Mesenchymal stem cell (in vitro differentiated cells and primary cell): Measurements from ENCODE around the gene CAMSAP3.

Experiments used
- DNase-seq: peaks from one replicate; pipeline ENCODE4 v3.0.0-alpha.2; 2013
- H2AFZ ChIP-seq: one replicate; pipeline ENCODE4 v1.6.1; 2013; ENCODE audit warnings: low read depth, mild to moderate bottlenecking, control low read depth, inconsistent platforms, low read length, moderate library complexity
- H2AK5ac ChIP-seq: 2 replicates; pipeline ENCODE4 v1.6.1; 2013; ENCODE audit warnings: low read length, moderate library complexity, mild to moderate bottlenecking, inconsistent platforms; ENCODE audit not compliant: severe bottlenecking
- H2BK120ac ChIP-seq: one replicate; pipeline ENCODE4 v1.6.1; 2013; ENCODE audit warnings: low read depth, mild to moderate bottlenecking, inconsistent platforms, low read length, moderate library complexity
- H2BK12ac ChIP-seq, 2 experiments: one replicate each; pipeline ENCODE4 v1.6.1; 2013; ENCODE audit warnings: inconsistent platforms in 2 of 2, low read length in 2 of 2, mild to moderate bottlenecking in 2 of 2, moderate library complexity in 2 of 2, control low read depth in 1 of 2
- H2BK15ac ChIP-seq: one replicate; pipeline ENCODE4 v1.6.1; 2013; ENCODE audit warnings: mild to moderate bottlenecking, low read depth, inconsistent platforms; ENCODE audit not compliant: poor library complexity, severe bottlenecking
- H2BK5ac ChIP-seq: 2 replicates; pipeline ENCODE4 v1.6.1; 2013; ENCODE audit warnings: low read depth, mild to moderate bottlenecking, low read length, control low read depth, inconsistent platforms; ENCODE audit not compliant: poor library complexity, severe bottlenecking
- H3K14ac ChIP-seq, 2 experiments: one replicate each; pipeline ENCODE4 v1.6.1; 2013; ENCODE audit warnings: inconsistent platforms in 2 of 2, low read length in 2 of 2, control low read depth in 1 of 2, mild to moderate bottlenecking in 1 of 2, moderate library complexity in 1 of 2
- H3K18ac ChIP-seq, 2 experiments: one replicate each; pipeline ENCODE4 v1.6.1; 2013; ENCODE audit warnings: inconsistent platforms in 2 of 2, low read length in 2 of 2, control low read depth in 1 of 2, low read depth in 1 of 2, mild to moderate bottlenecking in 1 of 2
- H3K23ac ChIP-seq, 2 experiments: one replicate each; pipeline ENCODE4 v1.6.1; 2013; ENCODE audit warnings: inconsistent platforms in 2 of 2, low read length in 2 of 2, mild to moderate bottlenecking in 2 of 2, moderate library complexity in 2 of 2, control low read depth in 1 of 2
- H3K27ac ChIP-seq: 2 replicates; pipeline ENCODE4 v1.5.1; 2013; ENCODE audit warnings: mild to moderate bottlenecking, moderate library complexity, low read length, control low read depth, inconsistent platforms; ENCODE audit not compliant: poor library complexity, severe bottlenecking
- H3K27me3 ChIP-seq, 2 experiments: 2 replicates each; pipeline versions ENCODE4 v1.6.1 to v1.7.0; 2013; ENCODE audit warnings: low read length in 2 of 2, mild to moderate bottlenecking in 2 of 2, moderate library complexity in 2 of 2, control low read depth in 1 of 2, inconsistent platforms in 1 of 2; ENCODE audit not compliant: control insufficient read depth in 1 of 2, insufficient read depth in 1 of 2
- H3K36me3 ChIP-seq, 2 experiments: 2 replicates each; pipeline versions ENCODE4 v1.6.1 to v1.7.0; 2013; ENCODE audit warnings: low read length in 2 of 2, control low read depth in 1 of 2, inconsistent platforms in 1 of 2, low read depth in 1 of 2, mild to moderate bottlenecking in 1 of 2; ENCODE audit not compliant: insufficient read depth in 2 of 2, control insufficient read depth in 1 of 2
- H3K4ac ChIP-seq, 2 experiments: one replicate each; pipeline ENCODE4 v1.6.1; 2013; ENCODE audit warnings: inconsistent platforms in 2 of 2, low read length in 2 of 2, mild to moderate bottlenecking in 2 of 2, moderate library complexity in 2 of 2, control low read depth in 1 of 2, low read depth in 1 of 2
- H3K4me1 ChIP-seq: 2 replicates; pipeline ENCODE4 v1.6.1; 2013; ENCODE audit warnings: low read depth, low read length, control low read depth; ENCODE audit not compliant: control insufficient read depth, insufficient read depth
- H3K4me2 ChIP-seq: 2 replicates; pipeline ENCODE4 v1.6.1; 2013; ENCODE audit warnings: low read length, mild to moderate bottlenecking, inconsistent platforms; ENCODE audit not compliant: poor library complexity, severe bottlenecking
- H3K4me3 ChIP-seq, 2 experiments: 2 replicates each; pipeline versions ENCODE4 v1.5.1 to v1.7.0; 2013; ENCODE audit warnings: low read length in 2 of 2, mild to moderate bottlenecking in 2 of 2, control low read depth in 1 of 2, low read depth in 1 of 2; ENCODE audit not compliant: insufficient read depth in 1 of 2
- H3K79me1 ChIP-seq: replicated peaks from 2 replicates; pipeline ENCODE4 v1.6.1; 2013; ENCODE audit warnings: mild to moderate bottlenecking, control low read depth, low read length, inconsistent platforms; ENCODE audit not compliant: poor library complexity, severe bottlenecking
- H3K9ac ChIP-seq: 2 replicates; pipeline ENCODE4 v1.7.0; 2013; ENCODE audit warnings: mild to moderate bottlenecking, low read length, moderate library complexity
- H3K9me3 ChIP-seq: 2 replicates; pipeline ENCODE4 v1.7.0; 2013; ENCODE audit warnings: mild to moderate bottlenecking, low read length; ENCODE audit not compliant: control insufficient read depth
- H4K8ac ChIP-seq: one replicate; pipeline ENCODE4 v1.6.1; 2013; ENCODE audit warnings: inconsistent platforms, mild to moderate bottlenecking, low read length, moderate library complexity
- H4K91ac ChIP-seq: one replicate; pipeline ENCODE4 v1.6.1; 2013; ENCODE audit warnings: mild to moderate bottlenecking, low read length, inconsistent platforms
- WGBS: methylation state at CpG from one replicate; pipeline ENCODE4 v1.1.7; 2013; ENCODE audit warnings: mixed read lengths; 5-methylcytosine and 5-hydroxymethylcytosine counted together

The CAMSAP3 gene

DNA sequence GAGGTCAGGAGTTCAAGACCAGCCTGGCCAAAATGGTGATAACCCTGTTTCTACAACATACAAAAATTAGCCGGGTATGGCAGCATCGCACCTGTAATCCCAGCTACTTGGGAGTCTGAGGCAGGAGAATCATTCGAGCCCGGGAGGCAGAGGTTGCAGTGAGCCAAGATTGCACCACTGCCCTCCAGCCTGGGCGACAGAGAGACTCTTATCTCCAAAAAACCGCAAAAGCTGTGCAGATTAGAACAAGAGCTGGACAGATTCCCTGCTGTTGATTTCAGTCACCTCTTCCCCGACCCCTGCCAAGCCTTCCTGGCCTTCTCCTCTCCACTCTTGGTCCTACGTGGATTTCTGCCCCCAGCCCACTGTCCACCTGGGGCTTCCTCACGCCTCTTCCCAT lies 8.3 kb downstream of the CAMSAP3 start:
- H3K27ac ChIP-seq = no peak overlapping the region
- H3K23ac ChIP-seq = no peak overlapping the region
- H3K18ac ChIP-seq = no peak overlapping the region
- H3K27me3 ChIP-seq = peaks cover 5 to 25% of the 10 kb centered on the region in 2 experiments
- H4K8ac ChIP-seq = no peak overlapping the region
- no peak overlapping the region for H3K9ac ChIP-seq
- no peak overlapping the region for H3K4ac ChIP-seq
- DNase-seq = no peak
- no peaks in the 10 kb centered on the region for H3K4me1 ChIP-seq
- H3K36me3 ChIP-seq = no peaks in the 10 kb centered on the region
- no peak overlapping the region for H3K14ac ChIP-seq
- no peak overlapping the region for H2BK15ac ChIP-seq
- H2BK12ac ChIP-seq = no peak overlapping the region
- H2AFZ ChIP-seq = no peak overlapping the region
- WGBS = 86% methylated on average over 9 of the region's 9 CpGs
- no peak overlapping the region for H4K91ac ChIP-seq
- H2BK5ac ChIP-seq = no peak overlapping the region
- no peak overlapping the region for H3K4me2 ChIP-seq
- H3K79me1 ChIP-seq = no peaks in the 10 kb centered on the region
- no peaks in the 10 kb centered on the region for H3K9me3 ChIP-seq
- no peak overlapping the region for H2BK120ac ChIP-seq
- H2AK5ac ChIP-seq = no peak overlapping the region
- no peak overlapping the region for H3K4me3 ChIP-seq

DNA sequence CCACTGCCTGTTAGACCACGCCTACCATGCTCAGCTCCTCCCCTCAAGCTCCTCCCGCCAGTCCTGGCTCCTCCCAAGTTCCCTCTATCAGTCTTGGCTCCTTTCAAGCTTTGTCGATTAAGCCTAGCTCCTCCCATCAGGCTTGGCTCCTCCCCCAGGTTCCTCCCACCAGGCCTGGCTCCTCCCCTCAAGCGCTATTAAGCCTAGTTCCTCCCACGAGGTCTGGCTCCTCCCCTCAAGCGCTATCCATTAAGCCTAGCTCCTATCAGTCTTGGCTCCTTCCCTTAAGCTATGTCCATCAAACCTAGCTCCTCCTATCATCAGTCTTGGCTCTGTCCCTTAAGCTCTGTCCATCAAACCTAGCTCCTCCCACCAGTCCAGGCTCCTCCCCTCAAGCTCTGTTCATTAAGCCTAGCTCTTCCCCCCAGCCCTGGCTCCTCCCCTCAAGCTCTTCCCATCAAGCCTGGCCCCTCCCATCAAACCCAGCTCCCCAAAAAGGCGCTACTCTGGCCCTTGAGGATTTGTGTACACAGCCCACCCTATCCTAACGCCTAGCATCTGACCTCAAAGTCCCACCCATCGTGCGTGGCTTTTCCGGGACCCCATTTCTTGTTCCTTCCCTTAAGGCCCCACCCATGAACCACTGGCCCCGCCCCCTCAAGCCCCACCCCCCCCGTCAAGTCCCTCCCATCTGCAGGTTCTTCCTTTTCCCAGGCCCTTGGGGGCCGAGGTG lies 10.0 kb downstream of the CAMSAP3 start:
- no peak overlapping the region for H3K4me3 ChIP-seq
- H3K27me3 ChIP-seq = peaks cover 5 to 25% of the 10 kb centered on the region in 2 experiments
- H3K18ac ChIP-seq = no peak overlapping the region
- no peaks in the 10 kb centered on the region for H3K36me3 ChIP-seq
- H2BK120ac ChIP-seq = no peak overlapping the region
- H4K8ac ChIP-seq = no peak overlapping the region
- no peak overlapping the region for H2AFZ ChIP-seq
- H2BK5ac ChIP-seq = no peak overlapping the region
- no peak overlapping the region for H3K23ac ChIP-seq
- H3K4ac ChIP-seq = no peak overlapping the region
- H3K27ac ChIP-seq = no peak overlapping the region
- H3K4me1 ChIP-seq = no peaks in the 10 kb centered on the region
- H3K9ac ChIP-seq = no peak overlapping the region
- WGBS = 76% methylated on average over 13 of the region's 14 CpGs
- no peak overlapping the region for H3K14ac ChIP-seq
- no peak overlapping the region for H2AK5ac ChIP-seq
- DNase-seq = peak; percentile 14
- no peaks in the 10 kb centered on the region for H3K9me3 ChIP-seq
- no peak overlapping the region for H3K4me2 ChIP-seq
- H2BK15ac ChIP-seq = no peak overlapping the region
- no peaks in the 10 kb centered on the region for H3K79me1 ChIP-seq
- H2BK12ac ChIP-seq = no peak overlapping the region
- H4K91ac ChIP-seq = no peak overlapping the region

DNA sequence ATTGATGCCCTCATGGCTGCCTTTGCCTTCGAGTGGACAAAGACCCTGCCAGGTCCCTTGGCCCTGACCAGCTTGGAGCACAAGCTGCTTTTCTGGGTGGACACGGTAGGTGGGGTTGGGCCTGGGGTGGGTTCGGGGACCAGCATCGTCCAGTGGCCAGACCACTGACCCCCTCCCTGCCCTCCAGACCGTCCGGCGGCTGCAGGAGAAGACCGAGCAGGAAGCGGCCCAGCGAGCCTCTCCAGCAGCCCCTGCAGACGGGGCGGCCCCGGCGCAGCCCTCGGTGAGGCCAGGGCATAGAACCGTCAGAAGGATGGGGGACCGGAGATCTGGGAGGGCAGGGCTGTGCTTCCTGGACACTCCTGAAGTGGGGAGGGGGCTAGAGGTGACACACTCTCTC lies 10.6 kb downstream of the CAMSAP3 start:
- no peak overlapping the region for H2BK120ac ChIP-seq
- no peak overlapping the region for H3K18ac ChIP-seq
- no peak overlapping the region for H4K91ac ChIP-seq
- H4K8ac ChIP-seq = no peak overlapping the region
- DNase-seq = no peak
- 66% methylated on average over 4 of the region's 17 CpGs for WGBS
- H3K4ac ChIP-seq = no peak overlapping the region
- H3K9ac ChIP-seq = no peak overlapping the region
- H2BK15ac ChIP-seq = no peak overlapping the region
- H2BK5ac ChIP-seq = no peak overlapping the region
- H3K4me2 ChIP-seq = no peak overlapping the region
- H2BK12ac ChIP-seq = no peak overlapping the region
- H3K9me3 ChIP-seq = no peaks in the 10 kb centered on the region
- no peak overlapping the region for H3K23ac ChIP-seq
- H3K4me3 ChIP-seq = no peak overlapping the region
- H3K4me1 ChIP-seq = no peaks in the 10 kb centered on the region
- no peak overlapping the region for H3K27ac ChIP-seq
- no peak overlapping the region for H2AK5ac ChIP-seq
- peak overlapping the region in 1 of 2 experiments; percentile 71 for H3K14ac ChIP-seq
- peaks cover 5 to 25% of the 10 kb centered on the region in 2 experiments for H3K27me3 ChIP-seq
- no peaks in the 10 kb centered on the region for H3K79me1 ChIP-seq
- H2AFZ ChIP-seq = no peak overlapping the region
- H3K36me3 ChIP-seq = no peaks in the 10 kb centered on the region

DNA sequence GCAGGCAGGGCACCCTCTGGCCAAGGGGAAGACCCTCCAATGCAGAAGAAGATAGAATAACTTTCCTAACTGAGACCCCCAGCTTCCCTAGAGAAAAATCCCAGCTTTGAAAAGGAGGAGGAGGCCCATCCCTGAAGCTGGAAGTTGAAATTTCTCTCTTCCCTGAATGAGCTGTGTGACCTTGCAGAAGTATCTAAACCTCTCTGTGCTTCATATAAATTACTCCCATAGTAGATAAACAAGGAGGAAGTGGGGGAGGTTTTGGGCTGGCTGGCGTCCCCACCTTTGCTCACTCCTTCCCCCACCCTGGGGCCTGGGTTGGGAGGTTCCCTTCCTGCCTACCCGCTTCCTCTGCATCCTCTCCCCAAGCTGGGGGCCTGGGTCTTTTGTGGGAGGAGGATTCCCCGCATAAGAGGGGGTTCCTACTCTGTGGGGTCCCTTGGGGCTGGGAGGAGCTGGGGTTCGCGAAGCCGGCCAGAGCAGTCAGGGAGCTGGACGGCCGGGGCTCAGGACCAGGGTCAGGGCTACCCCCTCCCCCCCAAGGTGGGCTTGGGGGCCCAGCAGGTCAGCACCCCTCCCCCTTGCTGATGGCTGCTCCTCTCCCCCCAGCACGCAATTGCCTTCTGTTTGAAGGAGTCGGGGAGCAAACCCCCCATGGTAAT lies 11.7 kb downstream of the CAMSAP3 start:
- Histone ChIP-seq H3K4ac (no peak overlapping the region), H3K4me2 (no peak overlapping the region), H3K36me3 (peaks cover 0 to 2% of the 10 kb centered on the region in 2 experiments), H3K27me3 (peaks cover under 1 to 20% of the 10 kb centered on the region in 2 experiments), H3K9me3 (no peaks in the 10 kb centered on the region), H4K8ac (no peak overlapping the region), H3K27ac (no peak overlapping the region), H3K18ac (no peak overlapping the region), H2BK12ac (no peak overlapping the region), H2AFZ (no peak overlapping the region), H2AK5ac (no peak overlapping the region), H3K79me1 (no peaks in the 10 kb centered on the region), H3K9ac (no peak overlapping the region), H3K23ac (no peak overlapping the region), H2BK120ac (no peak overlapping the region), H2BK5ac (no peak overlapping the region), H4K91ac (no peak overlapping the region), H3K14ac (no peak overlapping the region), H3K4me3 (no peak overlapping the region), H2BK15ac (no peak overlapping the region), H3K4me1 (no peaks in the 10 kb centered on the region)
- WGBS = 97% methylated on average over 7 of the region's 10 CpGs
- no peak for DNase-seq
